Stimulated activated CD4-positive, alpha-beta T cell treated with anti-CD3 and anti-CD28 coated beads, Interleukin-1b, Interleukin-23, amount 100 ng/mL, for 48 hours (primary cell): ENCODE results near the gene SLC4A4.

Source experiments
- DNase-seq: peaks from one replicate; pipeline ENCODE4 v3.0.0-alpha.2; 2020

Gene SLC4A4

DNA sequence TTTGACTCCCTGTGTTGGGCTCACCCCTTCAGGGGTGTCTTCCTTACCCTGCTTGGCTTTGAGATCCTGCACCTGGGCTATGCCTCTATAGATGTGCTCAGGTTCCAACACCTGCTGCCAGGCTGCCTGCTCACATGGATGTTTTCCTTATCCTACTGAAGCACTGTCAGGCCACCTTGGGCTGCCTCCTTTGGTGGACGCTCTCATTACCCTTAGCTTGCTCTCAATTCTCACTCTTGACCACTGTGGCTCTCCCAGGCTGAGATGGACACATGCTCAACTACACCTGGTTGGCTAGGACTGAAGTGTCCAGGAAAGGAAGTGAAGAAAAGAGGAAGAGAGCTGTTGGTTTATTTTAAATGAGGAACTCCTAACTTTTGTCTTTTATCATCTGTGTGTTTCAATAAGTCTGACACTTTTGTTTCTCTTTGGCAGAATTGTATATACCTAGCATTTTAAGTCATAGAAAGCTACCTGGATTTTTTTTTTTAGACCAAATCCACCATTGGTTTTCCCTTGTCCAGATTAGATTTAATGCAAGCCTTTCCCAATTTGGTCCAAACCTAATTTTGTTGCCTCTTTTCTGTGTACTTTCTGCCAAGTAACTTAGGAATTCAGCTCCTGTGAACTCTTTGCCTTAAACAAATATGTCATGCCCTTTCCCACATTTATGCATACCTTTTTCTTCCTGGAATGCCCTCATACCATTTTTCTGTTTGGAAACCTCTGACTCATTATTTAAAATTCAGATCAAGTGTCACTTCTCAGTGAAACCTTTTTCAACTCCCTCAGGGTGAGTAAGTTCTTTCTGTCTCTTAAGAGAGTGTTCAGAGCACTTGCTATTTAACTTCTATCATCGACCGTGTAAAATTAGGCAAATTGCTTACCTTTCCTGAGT, 269.2 kb downstream of the SLC4A4 start:
- no peak for DNase-seq

DNA sequence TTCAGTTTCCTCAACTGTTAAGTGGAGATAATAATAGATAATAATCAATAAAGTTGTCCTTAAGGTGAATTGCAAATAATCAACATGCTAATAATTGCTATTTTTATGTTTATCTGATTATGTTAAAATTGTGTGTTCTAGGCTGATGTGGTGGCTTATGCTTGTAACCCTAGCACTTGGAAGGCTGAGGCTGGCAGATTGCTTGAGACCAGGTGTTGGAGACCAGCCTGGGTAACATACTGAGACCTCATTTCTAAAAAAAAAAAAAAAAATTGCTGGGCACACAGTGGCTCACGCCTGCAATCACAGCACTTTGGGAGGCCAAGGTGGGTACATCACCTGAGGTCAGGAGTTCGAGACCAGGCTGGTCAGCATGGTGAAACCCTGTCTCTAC, 269.9 kb downstream of the SLC4A4 start:
- DNase-seq = no peak

DNA sequence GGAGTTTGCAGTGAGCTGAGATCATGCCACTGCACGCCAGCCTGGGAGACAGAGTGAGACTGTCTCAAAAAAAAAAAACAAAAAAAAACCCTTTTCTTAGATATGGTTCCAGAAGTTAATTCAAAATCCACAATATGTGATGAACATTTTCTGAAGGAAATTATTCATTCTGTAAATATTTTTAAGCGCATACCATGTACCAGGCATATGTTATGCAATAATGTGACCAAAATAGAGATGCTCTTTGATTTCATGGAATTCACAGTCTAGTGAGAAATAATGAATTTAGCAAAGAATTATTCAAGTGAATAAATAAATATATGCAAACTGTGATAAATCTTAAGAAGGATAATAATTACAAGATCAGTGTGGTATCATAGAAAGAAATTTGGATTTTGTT, 270.3 kb downstream of the SLC4A4 start:
- DNase-seq = no peak

DNA sequence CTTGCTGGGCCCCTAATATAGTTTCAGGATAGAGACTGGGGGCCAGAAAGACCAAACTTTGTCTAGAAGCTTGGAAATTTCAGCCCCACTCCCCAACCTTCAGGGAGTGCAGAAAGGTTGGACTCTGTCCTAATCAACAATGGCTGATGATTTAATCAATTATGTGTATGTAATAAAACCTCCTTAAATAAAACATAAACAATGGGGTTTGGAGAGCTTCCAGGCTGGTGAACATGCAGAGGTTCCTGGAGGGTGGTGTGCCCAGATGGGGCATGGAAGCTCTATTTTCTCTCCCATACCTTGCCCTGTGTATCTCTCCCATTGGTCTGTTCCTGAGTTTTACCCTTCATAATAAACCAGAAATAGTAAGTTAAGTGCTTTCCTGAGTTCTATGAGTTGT, 270.8 kb downstream of the SLC4A4 start:
- no peak for DNase-seq

DNA sequence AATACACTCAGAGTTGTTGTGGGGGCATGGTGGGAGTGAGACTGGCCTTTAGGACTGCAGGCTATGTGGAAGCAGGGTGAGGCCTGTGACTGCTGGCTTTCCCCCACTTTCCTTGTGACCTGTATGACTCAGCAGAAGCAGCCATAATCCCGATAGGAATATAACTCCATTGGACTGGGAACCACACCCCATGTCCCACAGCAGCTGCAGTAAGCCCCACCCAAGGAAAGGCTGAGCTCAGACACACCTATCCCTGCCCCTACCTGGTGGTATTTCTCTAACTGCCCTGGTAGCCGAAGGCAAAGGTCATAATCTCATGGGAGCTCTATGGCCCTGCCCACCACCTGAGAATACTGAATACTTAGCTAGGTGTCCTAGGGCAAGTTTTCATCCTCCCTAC, 275.8 kb downstream of the SLC4A4 start:
- DNase-seq = no peak

DNA sequence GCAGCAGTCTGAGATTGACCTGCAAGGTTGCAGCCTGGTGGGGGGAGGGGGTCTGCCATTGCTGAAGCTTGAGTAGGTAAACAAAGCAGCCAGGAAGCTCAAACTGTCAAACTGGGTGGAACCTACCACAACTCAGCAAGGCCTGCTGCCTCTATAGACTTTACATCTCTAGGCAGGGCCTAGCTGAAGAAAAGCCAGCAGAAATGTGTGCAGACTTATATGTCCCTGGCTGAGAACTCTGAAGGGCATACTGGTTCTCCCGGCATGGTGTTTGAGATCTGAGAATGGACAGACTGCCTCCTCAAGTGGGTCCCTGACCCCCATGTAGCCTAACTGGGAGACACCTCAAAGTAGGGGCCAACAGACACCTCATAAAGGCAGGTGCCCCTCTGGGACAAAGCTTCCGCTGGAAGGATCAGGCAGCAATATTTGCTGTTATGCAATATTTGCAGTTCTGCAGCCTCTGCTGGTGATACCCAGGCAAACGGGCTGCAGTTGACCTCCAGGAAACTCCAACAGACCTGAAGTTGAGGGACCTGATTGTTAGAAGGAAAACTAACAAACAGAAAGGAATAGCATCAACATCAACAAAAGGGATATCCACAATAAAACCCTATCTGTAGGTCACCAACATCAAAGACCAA, 277.5 kb downstream of the SLC4A4 start:
- DNase-seq = no peak
